C4-2B (cell line): Measurements from ENCODE around the gene ZNF729.

Experiments used
- CTCF ChIP-seq: fragments of 450-650 bp; conservative IDR thresholded peaks from 2 replicates; pipeline ENCODE4 v1.5.1; 2017; ENCODE audit warnings: mild to moderate bottlenecking
- ZFX ChIP-seq: fragments of 450-650 bp; IDR thresholded peaks from 2 replicates; pipeline ENCODE4 v1.6.1; 2017

DNA sequence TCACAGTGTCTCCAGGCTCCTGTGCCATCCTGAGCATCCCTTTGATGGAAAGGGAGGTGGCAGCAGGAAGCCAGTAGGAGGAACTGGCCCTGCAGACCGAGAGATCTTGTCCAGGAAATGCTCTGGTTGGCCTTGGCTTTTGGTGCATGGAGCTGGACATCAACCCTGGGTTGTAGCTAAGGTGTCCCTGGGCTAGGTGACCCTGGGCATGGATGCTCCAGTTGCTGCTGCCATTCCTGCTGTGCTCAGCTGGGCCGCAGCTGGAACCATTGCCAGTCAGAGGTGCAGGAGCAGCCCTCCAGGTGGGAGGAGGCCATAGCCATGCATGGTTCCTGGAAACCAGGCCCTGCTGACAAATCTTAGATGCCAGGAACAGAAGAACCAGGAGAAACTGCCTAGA is 68.4 kb downstream of the ZNF729 start:
- TF ChIP-seq CTCF: no peak
- no peak for TF ChIP-seq ZFX
